ENCODE measurements around the gene RPS6KA4.

- no peak for TF ChIP-seq POLR2AphosphoS5 (IDR thresholded peaks at IDR 0.05; ENCODE audit: low read depth, low read length)
- TF ChIP-seq POLR2A (IDR thresholded peaks at IDR 0.05; ENCODE audit: low read depth, low read length) = no peak
- no peak for TF ChIP-seq TAF1 (IDR thresholded peaks at IDR 0.05; ENCODE audit: borderline replicate concordance, low read depth, low read length)
These were observed 9.7 kb downstream of the RPS6KA4 start for GRCh38 chr11:64368673-64369074.
